TTC549 (cell line): ENCODE measurements around the gene RGPD6.
"Not testable (repeated sequence)": the region's sequence is repeated elsewhere in the genome, so short reads cannot be mapped to it uniquely, and the experiment has no call there.

ENCODE experiments used
- FAIRE-seq: peaks from 2 replicates; lab custom pipeline; 2012; peaks lifted over from hg19 to GRCh38; lab: Jason Lieb, UNC

Gene RGPD6

GRCh38 chr2:110480084-110480483, 96.9 kb downstream of the RGPD6 start:
- not testable (repeated sequence) for FAIRE-seq

DNA sequence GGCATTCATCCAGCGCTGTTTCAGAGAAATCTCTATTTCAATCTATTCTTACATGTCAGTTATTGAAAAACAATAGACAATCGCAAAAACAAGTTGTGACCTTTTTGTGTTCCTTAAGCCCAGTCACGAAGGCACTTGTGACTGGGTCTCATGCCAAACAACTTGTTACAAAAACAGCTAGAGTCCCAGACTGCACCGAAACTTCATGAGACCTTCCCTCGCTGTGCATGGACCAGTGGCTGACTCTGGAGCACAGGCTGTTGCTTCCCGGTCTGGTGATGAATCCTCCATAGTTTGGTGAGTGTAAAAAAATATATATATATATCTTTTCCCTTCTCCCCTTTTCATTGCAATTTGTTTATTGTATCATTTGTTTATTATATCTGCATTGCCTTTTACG, 99.7 kb downstream of the RGPD6 start:
- FAIRE-seq, result not testable (repeated sequence)

GRCh38 chr2:110476952-110477351, 100.1 kb downstream of the RGPD6 start:
- not testable (repeated sequence) for FAIRE-seq

DNA sequence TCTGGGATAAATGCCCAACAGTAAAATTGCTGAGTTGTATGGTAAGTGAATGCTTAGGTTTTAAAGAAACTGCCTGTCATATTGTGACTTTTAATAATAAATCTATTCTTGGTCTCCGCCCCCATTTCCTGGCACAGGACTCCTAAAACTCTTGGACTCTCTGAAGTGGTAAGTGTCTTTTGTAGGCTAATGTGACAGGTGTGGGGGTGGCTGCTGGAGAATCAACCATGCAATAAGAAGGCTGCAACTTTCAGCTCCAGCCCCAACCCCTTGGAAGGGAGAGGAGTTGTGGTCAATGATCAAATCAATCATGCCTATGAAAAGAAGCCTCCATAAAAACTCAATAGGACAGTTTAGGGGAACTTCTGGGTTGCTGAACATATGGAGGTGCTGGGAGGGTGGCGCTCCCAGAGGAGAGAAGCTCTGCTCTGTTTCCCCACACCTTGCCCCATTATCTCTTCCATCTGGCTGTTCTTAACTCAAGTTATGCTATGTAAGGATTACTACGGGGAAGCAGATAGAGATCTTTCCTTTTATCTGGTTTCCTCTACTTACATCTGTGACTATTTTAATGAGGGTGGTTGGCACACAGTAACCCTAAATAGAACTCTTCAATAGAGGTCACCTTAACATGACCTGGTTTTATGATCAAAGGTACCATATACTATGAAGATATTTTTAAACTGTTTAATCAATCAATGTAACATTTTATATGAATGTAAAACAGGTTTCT, 101.2 kb downstream of the RGPD6 start:
- not testable (repeated sequence) for FAIRE-seq

DNA sequence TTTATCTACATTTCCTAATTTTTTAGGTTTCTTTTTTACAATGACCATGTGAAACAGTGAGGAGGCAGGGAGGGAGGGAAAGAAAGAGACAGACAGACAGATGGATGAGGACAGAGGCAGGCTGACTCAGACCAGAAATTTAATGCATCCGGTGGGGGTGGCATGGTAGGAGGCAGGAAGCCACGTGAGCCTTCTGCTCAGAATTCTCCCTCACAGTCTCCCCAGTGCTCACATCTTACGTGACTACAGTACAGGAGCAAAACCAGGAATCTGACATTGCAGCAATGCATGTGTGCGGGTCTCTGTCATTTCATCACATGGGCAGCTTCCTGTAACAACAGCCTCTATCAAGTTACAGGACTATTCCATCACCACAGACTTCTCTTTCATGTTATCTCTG, 102.1 kb downstream of the RGPD6 start:
- FAIRE-seq, result not testable (repeated sequence)

DNA sequence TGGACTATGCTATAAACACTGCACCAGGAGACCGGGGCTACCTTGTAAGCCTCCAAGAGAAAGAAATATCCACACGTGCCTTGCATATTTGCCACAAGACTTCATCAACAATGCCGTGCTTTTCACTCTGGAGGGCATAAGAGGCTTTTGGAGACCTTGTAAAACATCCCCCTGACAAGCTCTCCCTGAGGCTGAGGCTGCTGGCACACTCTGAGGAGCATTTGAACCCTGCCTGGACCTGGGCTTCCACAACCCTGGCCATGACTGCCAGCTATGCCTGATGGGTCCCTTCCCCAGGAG, 104.0 kb downstream of the RGPD6 start:
- FAIRE-seq, result not testable (repeated sequence)

- not testable (repeated sequence) for FAIRE-seq
Observed at GRCh38 chr2:110472171-110473058, 104.6 kb downstream of the RGPD6 start, which contains the start of gene LIMS4. Gene LIMS4 (minus strand): TSS chr2:110472816. CDS start chr2:110472778, 38 bp downstream.

- FAIRE-seq, result not testable (repeated sequence)
Observed at GRCh38 chr2:110468921-110469320, 108.1 kb downstream of the RGPD6 start.

DNA sequence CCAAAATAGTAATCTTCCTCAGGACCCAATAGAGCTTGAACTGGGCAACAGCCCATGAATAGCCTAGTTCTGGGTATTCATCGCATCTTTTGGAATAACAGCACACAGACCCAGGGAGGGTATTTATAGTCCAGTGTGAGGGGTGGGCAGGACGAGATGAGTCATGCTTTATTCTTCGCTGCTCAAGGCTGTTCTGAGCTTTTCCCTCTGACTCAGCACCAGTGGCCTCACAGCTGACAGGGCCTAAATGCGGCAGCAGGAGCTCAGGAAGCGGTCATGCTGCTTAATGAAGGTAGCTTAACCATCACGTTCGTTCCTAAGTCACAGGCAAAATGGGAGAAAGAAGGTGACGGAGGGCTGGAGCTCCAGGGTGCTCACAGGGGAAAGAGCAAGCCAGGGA, 111.7 kb downstream of the RGPD6 start:
- not testable (repeated sequence) for FAIRE-seq
